Caki2 (cell line): ENCODE data around the gene WT1. TPM values are rescaled to one million over a fixed set of nuclear protein-coding genes. Genes with fewer than 3 reads are reported as not detected.

Source experiments
- DNase-seq: peaks from one replicate; pipeline ENCODE4 v3.0.0-alpha.2; 2015; ENCODE audit warnings: low read depth
- in situ Hi-C: cut with HindIII; loops from 2 replicates; pipeline ENCODE4 v1.10.0; 2016; ENCODE audit warnings: low sequenced_read_pairs, low pct_unique_long_range_greater_than_20kb, mixed read lengths
- total RNA-seq: library from RNA; depleted of rRNA; stranded (reverse); fragments of >200 nt; shearing (Covaris generic); gene quantifications from 2 replicates; pipeline ENCODE4 v1.2.3, GENCODE V29; 2014; ENCODE audit warnings: low replicate concordance

WT1 gene
- total RNA-seq, 1 experiment from 2014 or later = 0.64 TPM

- in situ Hi-C loops = no loop called here
- DNase-seq = no peak
These were observed 5.1 kb upstream of the WT1 start for GRCh38 chr11:32440312-32440908.

DNA sequence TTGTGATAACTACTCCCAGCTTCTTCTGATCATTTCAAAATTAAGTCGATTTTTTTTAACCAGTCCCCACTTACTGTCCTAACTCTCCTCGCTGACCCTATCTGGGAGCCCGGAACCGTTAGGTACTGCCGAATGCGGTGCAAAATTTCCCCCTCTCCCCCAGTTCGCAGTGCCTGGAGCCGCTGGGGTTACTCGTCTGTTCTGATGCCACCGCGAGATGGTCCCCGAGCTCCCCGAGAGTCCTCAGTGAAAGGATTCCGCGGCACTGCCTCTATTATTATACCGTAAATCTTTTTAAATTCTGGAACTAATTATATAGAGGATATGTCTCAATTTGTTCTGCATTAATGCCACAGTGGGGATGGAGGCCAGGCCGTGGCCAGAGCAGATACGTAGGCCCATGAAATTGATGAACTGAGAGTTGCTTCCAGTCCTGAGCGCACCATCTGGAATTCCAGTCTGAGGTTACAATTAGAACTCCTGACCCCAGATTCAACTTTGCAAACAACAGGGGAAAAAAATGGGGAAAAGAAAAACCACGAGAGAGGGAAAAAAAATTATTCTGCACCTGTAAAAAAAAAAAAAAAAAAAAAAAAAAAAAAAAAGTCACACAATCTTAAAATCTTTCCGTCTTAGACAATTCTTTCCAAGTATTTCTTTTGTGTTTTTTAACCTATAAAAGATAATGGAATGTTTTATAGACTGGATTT, 4.3 kb upstream of the WT1 start:
- DNase-seq = no peak
- in situ Hi-C loops = no loop called here

DNA sequence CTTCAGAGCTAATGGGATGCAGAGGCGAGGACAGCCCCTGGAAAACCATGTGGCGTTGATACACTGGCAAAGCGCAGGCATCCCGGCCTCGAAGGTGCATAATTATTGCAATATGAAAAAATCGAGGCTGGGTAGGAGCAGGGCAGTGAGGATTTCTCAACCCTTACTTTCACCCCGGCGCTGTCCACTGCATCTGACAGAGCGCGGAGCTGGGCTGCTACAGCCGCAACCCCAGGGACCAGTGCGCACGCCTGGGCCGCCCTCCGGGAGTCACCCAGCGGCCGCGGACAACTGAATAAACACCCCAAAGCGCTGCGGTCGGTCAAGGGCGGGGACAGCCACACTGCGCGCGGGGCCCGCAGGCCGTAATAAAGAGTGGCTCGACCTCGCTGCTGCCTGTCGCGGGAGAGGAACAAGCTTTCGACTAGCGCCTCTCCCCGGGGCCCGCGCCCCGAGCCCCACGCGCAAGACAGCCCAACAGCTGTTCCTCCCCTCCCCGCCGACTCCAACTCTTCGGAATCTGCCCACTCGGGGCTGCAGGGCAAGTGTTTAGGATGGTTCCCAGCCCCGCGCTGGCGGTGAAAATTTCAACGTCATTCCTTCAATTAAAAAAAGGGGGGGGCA, 3.6 kb upstream of the WT1 start:
- in situ Hi-C loops = no loop called here
- no peak for DNase-seq

DNA sequence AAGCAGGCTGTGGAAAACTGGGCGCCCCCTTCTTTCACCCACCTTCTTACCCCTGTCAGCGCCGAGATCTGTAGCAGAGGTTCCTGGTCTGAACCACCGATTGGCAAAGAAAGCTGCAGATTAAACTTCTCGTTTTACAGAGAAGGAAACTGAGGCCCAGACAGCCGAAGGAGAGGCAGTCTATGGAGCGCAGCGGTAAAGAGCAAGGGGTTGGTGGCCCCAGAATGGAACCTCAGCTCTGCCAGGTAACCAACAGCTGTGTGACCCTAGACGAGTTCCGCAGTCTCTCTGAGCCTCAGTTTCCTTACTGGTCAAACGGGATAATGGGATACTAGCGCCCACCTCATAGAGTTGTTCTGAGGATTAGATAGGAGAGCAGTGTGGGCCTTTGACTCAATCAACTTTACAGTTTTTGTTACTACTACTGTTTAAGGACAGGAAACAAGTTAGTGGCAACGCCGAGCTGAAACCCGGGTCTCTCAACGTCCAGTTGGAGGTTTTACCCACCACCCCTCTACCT, 3.1 kb upstream of the WT1 start:
- in situ Hi-C loops = no loop called here

GRCh38 chr11:32437495-32438345, 2.4 kb upstream of the WT1 start:
- in situ Hi-C loops = no loop called here
- no peak for DNase-seq

More for the DNA sequence above, 3.1 kb upstream of the WT1 start:
- DNase-seq = no peak

DNA sequence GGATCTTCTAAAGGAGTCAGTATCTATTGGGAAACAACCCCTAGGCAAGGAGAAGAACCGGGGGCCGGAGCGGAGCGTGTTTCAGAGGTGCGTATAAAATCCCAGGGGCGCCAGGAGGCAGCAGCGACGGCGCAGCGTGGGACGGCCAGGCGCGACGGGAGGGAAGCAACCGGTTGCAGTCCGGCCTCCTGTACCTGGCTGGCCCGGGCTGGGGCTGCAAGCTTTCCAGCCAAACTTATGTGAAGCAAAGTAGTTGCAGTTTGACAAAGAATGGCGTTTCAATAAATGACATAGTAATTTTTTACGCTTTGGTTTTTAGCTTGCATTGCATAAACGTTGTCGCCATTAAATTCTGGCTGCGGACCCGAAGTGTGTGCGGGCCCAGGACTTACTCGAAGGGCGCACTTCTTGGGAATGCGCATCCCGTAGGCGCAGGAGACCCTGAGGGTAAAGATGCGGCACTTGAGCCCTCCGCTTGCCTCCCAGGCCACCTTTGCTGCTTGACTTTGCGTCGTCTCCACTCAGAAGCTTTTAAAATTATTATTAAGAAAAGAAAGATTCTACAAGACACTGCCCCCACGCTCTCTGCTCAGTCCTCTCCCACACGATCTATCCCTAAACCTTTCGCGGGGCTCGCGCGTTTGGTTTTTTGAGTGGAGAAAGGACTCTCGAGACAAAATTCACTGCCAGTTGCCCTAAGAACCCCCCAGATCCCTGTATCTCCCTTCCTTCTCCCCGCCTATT, 1.6 kb upstream of the WT1 start:
- DNase-seq = no peak
- in situ Hi-C loops = no loop called here

- DNase-seq = no peak
- in situ Hi-C loops = no loop called here
These were observed 807 bp upstream of the WT1 start for GRCh38 chr11:32435942-32436750.

DNA sequence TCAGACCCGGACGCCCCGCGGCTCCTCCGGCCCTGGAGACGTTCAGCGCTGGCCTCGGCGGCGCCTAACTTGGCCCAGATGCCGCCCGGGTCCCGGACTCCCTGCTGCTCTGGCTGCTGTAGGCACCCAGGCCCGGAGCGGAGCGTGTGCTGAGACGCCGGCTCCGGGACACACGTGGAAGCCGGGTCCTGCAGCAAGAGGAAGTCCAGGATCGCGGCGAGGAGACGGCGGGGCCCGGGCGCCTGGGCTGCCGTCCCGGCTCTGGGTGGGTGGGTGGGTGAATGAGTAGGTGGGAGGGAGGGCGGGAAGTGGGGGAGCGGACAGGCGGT, 223 bp downstream of the WT1 start:
- DNase-seq = peak; percentile 37
- in situ Hi-C loops = no loop called here

- in situ Hi-C loops = no loop called here
- peak; percentile 32 for DNase-seq
These were observed 785 bp downstream of the WT1 start for GRCh38 chr11:32434356-32435151.

- DNase-seq = no peak
- in situ Hi-C loops = no loop called here
These were observed 1.4 kb downstream of the WT1 start for GRCh38 chr11:32433914-32434355.

- no peak for DNase-seq
- in situ Hi-C loops = no loop called here
These were observed 2.0 kb downstream of the WT1 start for GRCh38 chr11:32433101-32433913.

DNA sequence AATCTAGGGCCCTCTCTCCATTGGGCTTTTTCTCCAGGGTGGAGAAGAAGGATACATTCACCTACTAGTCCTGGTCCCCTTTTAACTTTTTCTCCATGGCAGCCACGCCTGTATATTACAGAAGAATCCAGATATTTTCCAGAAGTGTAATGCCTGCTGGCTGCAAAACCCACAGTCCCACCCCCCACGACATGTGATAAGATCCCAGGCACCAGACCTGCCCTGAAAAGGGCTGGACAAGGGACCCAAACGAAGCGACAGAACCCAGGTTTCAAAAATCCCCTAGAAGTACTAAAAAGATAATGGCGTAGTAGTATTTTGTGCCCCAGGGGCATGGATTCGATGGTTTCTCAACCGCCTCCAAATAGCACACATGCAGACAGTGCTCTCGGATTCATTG, 2.8 kb downstream of the WT1 start:
- no peak for DNase-seq
- in situ Hi-C loops = no loop called here

- no peak for DNase-seq
- in situ Hi-C loops = no loop called here
These were observed 4.6 kb downstream of the WT1 start for GRCh38 chr11:32430568-32431381.

DNA sequence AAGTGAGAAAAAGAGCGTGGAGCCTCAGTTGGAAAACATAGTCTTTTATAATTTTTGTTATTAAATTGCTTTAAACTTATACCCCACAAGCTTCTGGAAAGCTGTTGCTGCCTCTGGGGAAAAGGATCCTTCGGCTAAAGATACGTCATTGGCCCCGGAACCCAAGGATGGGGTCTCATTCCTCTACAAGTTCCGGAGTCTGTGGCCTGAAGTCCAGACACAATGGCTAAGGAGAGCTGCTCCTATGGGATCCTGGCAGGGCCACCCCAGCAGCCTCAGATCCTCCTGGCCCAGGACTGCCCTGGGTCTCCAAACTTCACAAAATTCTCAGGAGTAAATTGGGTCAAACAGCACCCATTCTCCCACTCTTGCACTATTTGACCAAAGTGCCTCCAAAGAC, 5.9 kb downstream of the WT1 start:
- in situ Hi-C loops = no loop called here
- no peak for DNase-seq

- DNase-seq = no peak
- in situ Hi-C loops = no loop called here
These were observed 6.6 kb downstream of the WT1 start for GRCh38 chr11:32428665-32429303.
